GM04503 (cell line): Measurements from ENCODE around the gene CD37.

ENCODE experiments used
- DNase-seq: peaks from one replicate; pipeline ENCODE4 v3.0.0-alpha.2; 2012; ENCODE audit warnings: low read depth

CD37 gene

DNA sequence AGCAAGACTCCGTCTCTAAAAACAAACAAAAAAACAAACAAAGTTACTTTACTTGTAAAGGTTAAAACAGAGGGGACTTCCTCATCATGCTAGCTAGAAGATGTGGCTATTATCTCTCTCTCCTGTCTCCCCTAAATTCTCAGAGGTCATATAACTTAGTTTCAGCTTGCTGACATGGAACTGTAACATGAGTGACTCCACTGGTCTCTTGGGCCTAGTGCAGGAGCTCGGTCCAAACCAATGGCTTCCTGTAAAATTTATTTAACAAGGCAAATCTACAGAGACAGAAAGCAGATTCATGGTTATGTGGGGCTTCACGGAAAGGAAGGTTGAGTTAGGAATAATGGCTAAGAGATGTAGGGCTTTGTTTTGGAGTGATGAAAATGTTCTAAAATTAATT is 43.3 kb downstream of the CD37 start:
- DNase-seq = no peak

DNA sequence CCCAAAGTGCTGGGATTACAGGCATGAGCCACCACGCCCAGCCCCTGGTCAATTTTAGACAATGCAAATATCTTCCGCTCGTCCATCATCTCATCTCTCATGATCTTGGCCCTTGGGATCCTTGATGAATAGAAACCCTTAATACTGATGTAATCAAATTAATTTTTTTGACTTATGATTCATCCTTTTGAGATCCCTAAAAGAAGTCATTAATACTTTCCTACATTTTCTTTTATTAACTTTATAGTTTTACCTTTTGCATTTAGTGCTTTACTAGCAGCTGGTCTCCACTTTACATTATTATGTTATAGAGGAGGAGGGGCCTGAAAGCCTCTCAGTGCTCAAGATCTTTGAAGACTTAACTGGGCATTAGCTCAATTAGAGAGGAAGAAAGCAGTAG is 45.2 kb downstream of the CD37 start:
- DNase-seq = no peak

DNA sequence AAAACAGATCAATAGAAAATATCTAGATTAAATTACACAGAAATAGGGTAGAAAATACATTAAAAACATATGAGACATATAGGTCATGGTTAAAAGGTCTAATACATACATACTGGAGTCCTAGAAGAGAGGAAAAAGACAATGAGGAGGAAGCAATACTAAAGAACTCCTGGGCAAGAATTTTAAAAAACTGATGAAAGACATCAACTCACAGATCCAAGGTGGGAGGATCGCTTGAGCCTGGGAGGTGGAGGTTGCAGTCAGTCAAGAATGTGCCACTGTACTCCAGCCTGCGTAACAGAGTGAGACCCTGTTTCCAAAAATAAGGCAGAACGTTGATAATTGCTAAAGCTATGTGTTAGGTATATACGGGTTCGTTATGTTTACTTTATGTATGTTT is 47.4 kb downstream of the CD37 start:
- DNase-seq = no peak

DNA sequence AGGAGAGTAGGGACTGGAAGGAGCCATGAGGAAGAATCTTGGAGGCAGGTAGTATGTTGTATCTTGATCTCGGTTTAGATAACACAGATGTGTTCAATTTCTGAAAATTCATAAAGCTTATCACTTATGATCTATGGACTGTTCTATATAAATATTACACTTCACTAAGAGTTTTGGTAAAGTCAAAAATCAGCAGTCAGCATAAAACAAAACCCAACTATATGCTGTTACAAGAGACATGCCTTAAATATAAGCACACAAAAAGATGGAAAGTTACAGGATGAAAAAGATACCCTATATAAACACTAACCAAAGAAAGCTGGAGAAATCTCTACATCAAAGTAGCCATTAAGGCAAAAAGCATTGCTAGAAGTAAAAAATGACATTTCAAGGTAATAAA is 48.4 kb downstream of the CD37 start:
- no peak for DNase-seq

DNA sequence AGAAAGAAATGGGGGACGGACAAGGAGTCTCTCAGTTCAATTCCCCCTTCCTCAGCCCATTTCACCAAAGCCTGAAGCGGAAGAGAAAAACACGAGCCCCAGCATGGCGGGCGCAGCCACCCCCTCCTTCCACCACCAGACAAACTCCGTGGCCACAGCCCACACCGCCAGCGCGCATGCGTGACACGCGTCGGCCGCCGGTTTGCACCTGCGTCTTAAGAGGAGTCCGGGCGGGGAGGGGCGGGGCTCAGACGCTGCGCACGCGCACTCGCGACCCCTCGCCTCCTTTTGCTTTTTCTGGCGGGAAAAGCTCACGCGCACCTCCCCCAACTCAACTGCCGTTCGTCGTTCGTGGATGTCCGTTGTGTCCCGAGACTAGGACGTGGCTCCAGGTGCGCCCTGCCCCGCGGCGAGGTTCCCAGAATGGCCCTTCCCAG is 52.7 kb downstream of the CD37 start, which contains the start of gene KASH5:
TSS of gene KASH5 (plus strand) at position 314 of the 437 bp plus-strand sequence. CDS start 2,635 bp downstream, outside the sequence.
- no peak for DNase-seq

DNA sequence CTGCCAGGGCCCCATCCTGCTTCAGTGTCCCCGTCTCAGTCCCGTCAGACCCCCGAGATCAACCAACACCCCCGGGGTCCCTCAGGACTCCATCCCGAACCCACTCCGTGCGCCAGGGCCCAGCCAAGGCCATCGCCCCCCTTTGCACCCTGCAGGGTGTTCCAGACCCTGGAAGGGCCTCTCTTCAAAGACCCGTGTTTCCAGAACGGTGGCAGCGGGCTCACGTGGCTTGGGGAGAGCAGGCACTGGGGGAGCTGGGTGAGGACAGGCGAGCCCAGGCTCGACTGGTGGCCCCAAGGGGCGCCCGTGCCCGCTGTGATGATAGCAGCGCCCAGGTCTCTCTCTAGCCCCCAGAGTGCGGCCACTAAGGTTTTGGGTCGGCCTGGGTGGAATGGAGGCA is 54.2 kb downstream of the CD37 start:
- DNase-seq = no peak
